Heart left ventricle (tissue), 16 donors: ENCODE measurements around the gene ZNF483. TPM values are rescaled to one million over a fixed set of nuclear protein-coding genes. Genes with fewer than 3 reads are reported as not detected.
"Not testable (repeated sequence)": the region's sequence is repeated elsewhere in the genome, so short reads cannot be mapped to it uniquely, and the experiment has no call there.

Experiments used
- ATAC-seq, 4 donors: fragments of 200-7000 bp; cut with Tn5 transposase; one replicate each; pipeline ENCODE4 v1.9.1; 2020 to 2022; ENCODE audit warnings: moderate library complexity in 4 of 4, mild to moderate bottlenecking in 3 of 4, moderate number of reproducible peaks in 1 of 4
- DNase-seq, 5 donors: peaks; one replicate each; pipeline ENCODE4 v3.0.0-alpha.2; 2020
- H3K27ac ChIP-seq, 12 donors: fragments of 200-600 bp; sonication (generic) in 4 of 12; one replicate each; pipeline versions ENCODE4 v1.5.0 to v1.8.0; 2016 to 2022; ENCODE audit warnings: mild to moderate bottlenecking in 2 of 12
- H3K27me3 ChIP-seq, 9 donors: fragments of 200-600 bp; sonication (generic) in 2 of 9; one replicate each; pipeline versions ENCODE4 v1.5.1 to v1.8.0; 2016 to 2022; ENCODE audit warnings: mild to moderate bottlenecking in 3 of 9
- H3K36me3 ChIP-seq, 9 donors: fragments of 200-600 bp; sonication (generic) in 2 of 9; one replicate each; pipeline versions ENCODE4 v1.5.0 to v1.8.0; 2018 to 2022; ENCODE audit warnings: mild to moderate bottlenecking in 2 of 9
- H3K4me1 ChIP-seq, 12 donors: fragments of 200-600 bp; sonication (generic) in 4 of 12; one replicate each; pipeline versions ENCODE4 v1.5.0 to v1.8.0; 2016 to 2022; ENCODE audit warnings: mild to moderate bottlenecking in 3 of 12
- H3K4me3 ChIP-seq, 12 donors: fragments of 200-600 bp; sonication (generic) in 4 of 12; one replicate each; pipeline versions ENCODE4 v1.5.0 to v1.8.0; 2017 to 2022; ENCODE audit warnings: mild to moderate bottlenecking in 9 of 12, moderate library complexity in 4 of 12
- H3K9me3 ChIP-seq, 12 donors: fragments of 200-600 bp; sonication (generic) in 4 of 12; one replicate each; pipeline versions ENCODE4 v1.5.0 to v1.8.0; 2016 to 2022; ENCODE audit warnings: mild to moderate bottlenecking in 1 of 12
- CTCF ChIP-seq, 12 donors: fragments of 200-600 bp; sonication (generic) in 4 of 12; IDR thresholded peaks; one replicate each; pipeline versions ENCODE4 v1.5.0 to v1.8.0; 2018 to 2022; ENCODE audit warnings: antibody characterized with exemption in 12 of 12, mild to moderate bottlenecking in 5 of 12
- POLR2A ChIP-seq, 2 donors: fragments of 450-650 bp; IDR thresholded peaks; one replicate each; pipeline ENCODE4 v1.6.1; 2017; ENCODE audit warnings: antibody characterized with exemption in 2 of 2, mild to moderate bottlenecking in 2 of 2, moderate library complexity in 2 of 2
- WGBS, 4 donors: extraction: QIAGEN DNeasy Blood & Tissue Kit in 2 of 4; methylation state at CpG; one replicate each; pipeline versions ENCODE4 v1.1.5 to v1.1.7; 2013 to 2018; 5-methylcytosine and 5-hydroxymethylcytosine counted together
- intact Hi-C, 10 donors: fragments of 100-400 bp; cut with DNase I; formaldehyde crosslinking; loops; one replicate each; pipeline versions ENCODE4 v1.11.1 to v1.14.2; 2022
- polyA plus RNA-seq, 2 donors: library from polyadenylated mRNA; stranded (reverse); fragments of 200-250 nt; gene quantifications; one replicate each; pipeline ENCODE4 v1.2.3, GENCODE V29; 2013
- total RNA-seq, 9 donors: library from RNA; depleted of rRNA in 2 of 9; stranded (reverse); fragments of >200 nt in 2 of 9; fragmentation: NEBNext Ultra II Directional in 3 of 9; extraction: Animal tissue kit (Norgen Biotek cat#: 25700) in 3 of 9; gene quantifications; one replicate each; pipeline versions ENCODE4 v1.1.0 to v1.2.4, GENCODE V29; 2016 to 2023
- donor health status: ischemic (EF 13 %, LVEDD 7.1; RV severe dilation, severe dysfunction).
- donor health status: healthy with polysubstance abuse.
- donor health status: DM: no; HTN: yes; CAD: no.
- donor health status: DM: no; HTN: no; CAD: no.
- donor health status: ischemic (EF 25% LVEDD 6.9; RV normal size, moderate dysfunction).
- donor health status: ischemic (EF 25% LVEDD 5.7; RV mildly dilated, moderate dysfunction).
- donor health status: healthy.
- donor health status: DM: yes; HTN: yes; CAD: no.
- donor health status: ischemic (EF 35%, LVEDD 5.7; RV mildly dilated, moderate dysfunction).
- donor health status: nonischemic (EF 11% LVEDD 7.7; RV severe dilation, severe dysfunction).
- donor health status: DM: yes; HTN: yes; CAD: no.
- donor health status: PGD.
- donor health status: ischemic (EF 29% LVEDD 5.4; RV normal size, mild dysfunction).
- donor health status: nonischemic (EF 23%, LVEDD 6.1; RV moderate dilation, normal function).

The ZNF483 gene
- total and polyA plus RNA-seq, 11 donors, result 0.22 to 13.9 (median 5.2) TPM

- H3K27me3 ChIP-seq, result peaks cover 0 to 7% (median 0%) of the 10 kb centered on the region in 9 donors
- ATAC-seq, result no peak
- H3K4me1 ChIP-seq, result peaks cover 0 to 5% (median 0%) of the 10 kb centered on the region in 12 donors
- no peaks in the 10 kb centered on the region for H3K9me3 ChIP-seq
- no peak for DNase-seq
- H3K27ac ChIP-seq, result no peak overlapping the region
- no peak for TF ChIP-seq POLR2A (IDR thresholded peaks at IDR 0.05)
- intact Hi-C loops, result no loop called here
- 62 to 72% (median 67%) methylated on average over 5 of the region's 5 CpGs for WGBS, 4 donors
- no peak overlapping the region for H3K4me3 ChIP-seq
- no peaks in the 10 kb centered on the region for H3K36me3 ChIP-seq
These were observed 85.2 kb downstream of the ZNF483 start for GRCh38 chr9:111610149-111610548.

GRCh38 chr9:111610845-111611244, 85.9 kb downstream of the ZNF483 start:
- WGBS, 4 donors, result 80 to 85% (median 83%) methylated on average over 7 of the region's 7 CpGs
- Histone ChIP-seq H3K27me3 (peaks cover 0 to 7% (median 0%) of the 10 kb centered on the region in 9 donors), H3K36me3 (no peaks in the 10 kb centered on the region), H3K9me3 (no peaks in the 10 kb centered on the region), H3K4me3 (no peak overlapping the region), H3K27ac (no peak overlapping the region), H3K4me1 (peaks cover 0 to 5% (median 0%) of the 10 kb centered on the region in 12 donors)
- TF ChIP-seq POLR2A (IDR thresholded peaks at IDR 0.05) (no peak), CTCF (IDR thresholded peaks at IDR 0.05) (no peak)
- ATAC-seq, result no peak
- intact Hi-C loops, result no loop called here
- no peak for DNase-seq

- no peak for DNase-seq
- Histone ChIP-seq H3K36me3 (no peaks in the 10 kb centered on the region), H3K9me3 (no peaks in the 10 kb centered on the region), H3K27me3 (peaks cover 0 to 5% (median 0%) of the 10 kb centered on the region in 9 donors), H3K4me3 (no peak overlapping the region), H3K4me1 (peaks cover 0 to 5% (median 0%) of the 10 kb centered on the region in 12 donors), H3K27ac (no peak overlapping the region)
- TF ChIP-seq POLR2A (IDR thresholded peaks at IDR 0.05), result no peak
- TF ChIP-seq CTCF (IDR thresholded peaks at IDR 0.05), result no peak
- intact Hi-C loops, result no loop called here
- 18 to 49% (median 38%) methylated on average over 4 of the region's 4 CpGs for WGBS, 4 donors
- peak in 3 of 4 donors; percentile 49 to 68 (median 54) for ATAC-seq
These were observed 88.6 kb downstream of the ZNF483 start for GRCh38 chr9:111613436-111614040.

GRCh38 chr9:111615928-111616327, 90.9 kb downstream of the ZNF483 start:
- Histone ChIP-seq H3K36me3 (no peaks in the 10 kb centered on the region), H3K27ac (no peak overlapping the region), H3K27me3 (peaks cover 0 to 4% (median 0%) of the 10 kb centered on the region in 9 donors), H3K9me3 (no peaks in the 10 kb centered on the region), H3K4me3 (no peak overlapping the region), H3K4me1 (peaks cover 0 to 5% (median 0%) of the 10 kb centered on the region in 12 donors)
- intact Hi-C loops, result no loop called here
- DNase-seq (no peak), ATAC-seq (no peak)
- TF ChIP-seq POLR2A (IDR thresholded peaks at IDR 0.05) (no peak), CTCF (IDR thresholded peaks at IDR 0.05) (no peak)
- WGBS, 4 donors, result 56 to 66% (median 60%) methylated on average over 3 of the region's 3 CpGs

DNA sequence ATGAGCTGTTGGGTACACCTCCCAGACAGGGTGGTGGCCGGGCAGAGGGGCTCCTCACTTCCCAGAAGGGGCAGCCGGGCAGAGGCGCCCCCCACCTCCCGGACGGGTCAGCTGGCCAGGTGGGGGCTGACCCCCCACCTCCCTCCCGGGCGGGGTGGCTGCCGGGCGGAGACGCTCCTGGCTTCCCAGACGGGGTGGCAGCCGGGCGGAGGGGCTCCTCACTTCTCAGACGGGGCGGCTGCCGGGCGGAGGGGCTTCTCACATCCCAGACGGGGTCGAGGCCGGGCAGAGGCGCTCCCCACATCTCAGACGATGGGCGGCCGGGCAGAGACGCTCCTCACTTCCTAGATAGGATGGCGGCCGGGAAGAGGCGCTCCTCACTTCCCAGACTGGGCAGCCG, 92.4 kb downstream of the ZNF483 start:
- H3K36me3 ChIP-seq, H3K27ac ChIP-seq, intact Hi-C loops, H3K4me3 ChIP-seq, H3K27me3 ChIP-seq, DNase-seq, ATAC-seq, H3K4me1 ChIP-seq, H3K9me3 ChIP-seq: not testable (repeated sequence)
- 92 to 96% (median 95%) methylated on average over 11 to 29 of the region's 29 CpGs for WGBS, 4 donors
